Measurements from ENCODE around the gene MVB12B. TPM values are rescaled to one million over a fixed set of nuclear protein-coding genes. Genes with fewer than 3 reads are reported as not detected.

MVB12B gene
- total and polyA plus RNA-seq, 2 of the 13 experiments (the other 11 are each of a cell fraction or from before 2014, with no cell fraction given) = 12.1 to 30.1 TPM

- 0 out of 2 replicates have a peak, but pooled peaks have one; percentile 24 for TF ChIP-seq RNF219 (CRISPR knock-in tag; IDR thresholded peaks at IDR 0.05)
- peak; percentile 49; the same call in 1 of the 2 replicates for TF ChIP-seq ZNF691 (CRISPR knock-in tag; IDR thresholded peaks at IDR 0.05; ENCODE audit: borderline replicate concordance, low read depth)
- peak; percentile 91 for TF ChIP-seq GATAD2A (CRISPR knock-in tag; IDR thresholded peaks at IDR 0.05)
- no peak for TF ChIP-seq ZBTB1 (CRISPR knock-in tag; IDR thresholded peaks at IDR 0.05; ENCODE audit: borderline replicate concordance)
- no peak for TF ChIP-seq SOX13 (IDR thresholded peaks at IDR 0.05)
- peak in 1 of 2 experiments; percentile 86; a peak in 2 of 4 replicates for TF ChIP-seq SOX13 (CRISPR knock-in tag; conservative IDR thresholded peaks at IDR 0.05 in 1 of 2, IDR thresholded peaks at IDR 0.05 in 1 of 2)
- TF ChIP-seq MIER3 (CRISPR knock-in tag; IDR thresholded peaks at IDR 0.05; ENCODE audit: borderline replicate concordance) = peak; percentile 64; the same call in 1 of the 2 replicates
- TF ChIP-seq PHF5A (CRISPR knock-in tag; IDR thresholded peaks at IDR 0.05; ENCODE audit: low read depth, unreplicated experiment) = peak; percentile 90
- peak; percentile 81 for TF ChIP-seq ZGPAT (CRISPR knock-in tag; IDR thresholded peaks at IDR 0.05)
- TF ChIP-seq KDM3A (CRISPR knock-in tag; IDR thresholded peaks at IDR 0.05; ENCODE audit: low read depth) = peak; percentile 69
- TF ChIP-seq ZNF781 (CRISPR knock-in tag; IDR thresholded peaks at IDR 0.05; ENCODE audit: borderline replicate concordance, not compliant biosample characterization) = peak; percentile 27
- no peak for TF ChIP-seq CSRNP2 (CRISPR knock-in tag; conservative IDR thresholded peaks at IDR 0.05; ENCODE audit: low read depth)
- peak; percentile 97 for TF ChIP-seq MEIS1 (CRISPR knock-in tag; IDR thresholded peaks at IDR 0.05; ENCODE audit: borderline replicate concordance)
- TF ChIP-seq SRSF1 (optimal IDR thresholded peaks at IDR 0.05; ENCODE audit: low read depth, low read length) = no peak
- TF ChIP-seq ZNF207 (IDR thresholded peaks at IDR 0.05; ENCODE audit: borderline replicate concordance) = no peak
- no peak for TF ChIP-seq ZNF737 (CRISPR knock-in tag; IDR thresholded peaks at IDR 0.05; ENCODE audit: borderline replicate concordance)
- TF ChIP-seq ZBTB42 (CRISPR knock-in tag; IDR thresholded peaks at IDR 0.05) = no peak
- no peak for TF ChIP-seq ZNF30 (CRISPR knock-in tag; IDR thresholded peaks at IDR 0.05)
- TF ChIP-seq ETV5 (CRISPR knock-in tag; IDR thresholded peaks at IDR 0.05; ENCODE audit: borderline replicate concordance) = peak; percentile 57; the same call in 1 of the 2 replicates
Measured at GRCh38 chr9:126334721-126335621, 8.3 kb downstream of the MVB12B start (continued).
